ENCODE measurements around the gene MBOAT7. TPM values are rescaled to one million over a fixed set of nuclear protein-coding genes. Genes with fewer than 3 reads are reported as not detected.

The MBOAT7 gene
- total and polyA plus RNA-seq, 11 donors, result 9.8 to 37.3 (median 19.6) TPM

DNA sequence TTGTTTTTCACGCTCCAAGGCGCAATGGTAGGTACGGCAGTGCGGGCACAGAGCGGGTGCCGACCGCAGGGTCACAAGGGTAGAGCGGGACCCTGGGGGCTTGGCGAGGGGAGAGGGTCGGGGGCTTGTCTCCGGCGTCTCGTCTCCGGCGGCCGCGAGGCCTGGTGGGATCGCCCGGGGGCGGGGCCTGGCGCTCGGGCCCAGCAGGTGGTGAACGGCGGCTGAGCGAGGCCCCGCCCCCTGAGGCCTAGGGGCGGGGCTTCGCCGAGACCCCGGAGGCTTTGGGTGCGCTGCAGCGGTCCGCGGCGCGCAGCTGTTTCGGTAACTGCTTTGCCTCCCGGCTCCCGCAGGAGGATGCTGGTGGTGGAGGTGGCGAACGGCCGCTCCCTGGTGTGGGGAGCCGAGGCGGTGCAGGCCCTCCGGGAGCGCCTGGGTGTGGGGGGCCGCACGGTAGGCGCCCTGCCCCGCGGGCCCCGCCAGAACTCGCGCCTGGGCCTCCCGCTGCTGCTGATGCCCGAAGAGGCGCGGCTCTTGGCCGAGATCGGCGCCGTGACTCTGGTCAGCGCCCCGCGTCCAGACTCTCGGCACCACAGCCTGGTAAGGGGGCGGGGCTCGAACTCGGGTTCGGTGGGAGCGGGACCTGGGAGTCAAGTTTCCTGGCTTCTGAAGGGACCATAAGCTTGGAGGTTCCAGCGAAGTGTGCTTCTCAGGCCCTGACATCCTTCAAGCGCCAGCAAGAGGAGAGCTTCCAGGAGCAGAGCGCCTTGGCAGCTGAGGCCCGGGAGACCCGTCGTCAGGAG lies 1.8 kb upstream of the MBOAT7 start, which contains the start of gene TSEN34:
Gene TSEN34, plus strand, starts transcription at position 298 of the 800 bp plus-strand sequence. Its CDS starts 57 bp downstream, at position 355.
- WGBS, 4 donors, result 1% methylated on average over 16 to 77 of the region's 77 CpGs
- Histone ChIP-seq H3K27ac (peak within 1 kb of the TSS; percentile 88 to 100 (median 98)), H3K36me3 (peaks cover 0 to 33% (median 21%) of the 10 kb centered on the region in 9 donors), H3K4me1 (peaks cover 0 to 23% (median 17%) of the 10 kb centered on the region in 12 donors), H3K9me3 (no peaks in the 10 kb centered on the region), H3K4me3 (peak within 1 kb of the TSS; percentile 68 to 92 (median 86)), H3K27me3 (no peaks in the 10 kb centered on the region)
- intact Hi-C loops (cut with DNase I), result loop anchor here in 4 of 10 donors (1.0 to 5.0 kb wide), 2 partner anchors 9 to 324 kb away; partner anchors contain the start of genes RPS9 (in 3 of the 4) and MYADM (in 1 of the 4)
- DNase-seq, result peak; percentile 90 to 94 (median 91)
- TF ChIP-seq, protein P1, sequence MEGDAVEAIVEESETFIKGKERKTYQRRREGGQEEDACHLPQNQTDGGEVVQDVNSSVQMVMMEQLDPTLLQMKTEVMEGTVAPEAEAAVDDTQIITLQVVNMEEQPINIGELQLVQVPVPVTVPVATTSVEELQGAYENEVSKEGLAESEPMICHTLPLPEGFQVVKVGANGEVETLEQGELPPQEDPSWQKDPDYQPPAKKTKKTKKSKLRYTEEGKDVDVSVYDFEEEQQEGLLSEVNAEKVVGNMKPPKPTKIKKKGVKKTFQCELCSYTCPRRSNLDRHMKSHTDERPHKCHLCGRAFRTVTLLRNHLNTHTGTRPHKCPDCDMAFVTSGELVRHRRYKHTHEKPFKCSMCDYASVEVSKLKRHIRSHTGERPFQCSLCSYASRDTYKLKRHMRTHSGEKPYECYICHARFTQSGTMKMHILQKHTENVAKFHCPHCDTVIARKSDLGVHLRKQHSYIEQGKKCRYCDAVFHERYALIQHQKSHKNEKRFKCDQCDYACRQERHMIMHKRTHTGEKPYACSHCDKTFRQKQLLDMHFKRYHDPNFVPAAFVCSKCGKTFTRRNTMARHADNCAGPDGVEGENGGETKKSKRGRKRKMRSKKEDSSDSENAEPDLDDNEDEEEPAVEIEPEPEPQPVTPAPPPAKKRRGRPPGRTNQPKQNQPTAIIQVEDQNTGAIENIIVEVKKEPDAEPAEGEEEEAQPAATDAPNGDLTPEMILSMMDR (IDR thresholded peaks at IDR 0.05), result no peak
- TF ChIP-seq POLR2A (IDR thresholded peaks at IDR 0.05), result peak in 1 of 2 donors; percentile 56
- peak in 3 of 4 donors; percentile 25 to 54 (median 47) for ATAC-seq

DNA sequence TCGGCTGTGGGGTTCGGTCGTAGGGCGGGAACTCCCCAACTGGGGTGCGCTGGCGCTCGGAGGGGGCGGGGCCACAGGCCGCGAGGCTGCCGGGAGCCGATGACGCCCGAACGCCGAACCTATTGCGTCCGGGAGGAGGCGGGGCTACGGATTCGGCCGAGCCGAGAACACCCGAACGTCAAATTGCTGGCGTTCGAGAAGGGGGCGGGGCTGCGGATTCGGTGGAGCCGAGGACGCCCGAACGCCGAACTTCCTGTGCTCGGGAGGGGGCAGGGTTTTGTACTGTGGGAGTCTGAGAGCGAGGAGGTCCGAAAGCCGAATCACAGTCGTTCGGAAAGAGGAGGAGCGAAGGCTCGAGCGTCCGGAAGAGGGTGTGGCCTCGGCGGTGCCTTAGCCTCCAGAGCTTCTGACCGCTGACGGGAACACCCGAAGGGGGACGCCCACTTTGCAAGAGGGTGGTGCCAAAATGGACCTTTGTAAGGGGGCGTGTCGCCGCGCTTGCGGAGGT lies 1.2 kb upstream of the MBOAT7 start:
- TF ChIP-seq, protein P1 (IDR thresholded peaks at IDR 0.05), result peak in 1 of 12 donors; percentile 7
- no peak for TF ChIP-seq POLR2A (IDR thresholded peaks at IDR 0.05)
- WGBS, 4 donors, result 0 to 1% (median 0%) methylated on average over 13 to 56 of the region's 56 CpGs
- ATAC-seq (peak; percentile 78 to 83 (median 79)), DNase-seq (peak; percentile 99 to 100 (median 100))
- peaks cover 0 to 23% (median 17%) of the 10 kb centered on the region in 12 donors for H3K4me1 ChIP-seq
- H3K27ac ChIP-seq, result peak overlapping the region; percentile 88 to 100 (median 98)
- H3K27me3 ChIP-seq, result no peaks in the 10 kb centered on the region
- peak overlapping the region; percentile 68 to 92 (median 86) for H3K4me3 ChIP-seq
- H3K36me3 ChIP-seq, result peaks cover 0 to 33% (median 21%) of the 10 kb centered on the region in 9 donors
- H3K9me3 ChIP-seq, result no peaks in the 10 kb centered on the region
- intact Hi-C loops (cut with DNase I), result loop anchor here in 4 of 10 donors (1.0 to 5.0 kb wide), 3 partner anchors 10 to 323 kb away; partner anchors contain the start of genes RPS9 (in 3 of the 4), CNOT3 (in 1 of the 4) and MYADM (in 1 of the 4)

DNA sequence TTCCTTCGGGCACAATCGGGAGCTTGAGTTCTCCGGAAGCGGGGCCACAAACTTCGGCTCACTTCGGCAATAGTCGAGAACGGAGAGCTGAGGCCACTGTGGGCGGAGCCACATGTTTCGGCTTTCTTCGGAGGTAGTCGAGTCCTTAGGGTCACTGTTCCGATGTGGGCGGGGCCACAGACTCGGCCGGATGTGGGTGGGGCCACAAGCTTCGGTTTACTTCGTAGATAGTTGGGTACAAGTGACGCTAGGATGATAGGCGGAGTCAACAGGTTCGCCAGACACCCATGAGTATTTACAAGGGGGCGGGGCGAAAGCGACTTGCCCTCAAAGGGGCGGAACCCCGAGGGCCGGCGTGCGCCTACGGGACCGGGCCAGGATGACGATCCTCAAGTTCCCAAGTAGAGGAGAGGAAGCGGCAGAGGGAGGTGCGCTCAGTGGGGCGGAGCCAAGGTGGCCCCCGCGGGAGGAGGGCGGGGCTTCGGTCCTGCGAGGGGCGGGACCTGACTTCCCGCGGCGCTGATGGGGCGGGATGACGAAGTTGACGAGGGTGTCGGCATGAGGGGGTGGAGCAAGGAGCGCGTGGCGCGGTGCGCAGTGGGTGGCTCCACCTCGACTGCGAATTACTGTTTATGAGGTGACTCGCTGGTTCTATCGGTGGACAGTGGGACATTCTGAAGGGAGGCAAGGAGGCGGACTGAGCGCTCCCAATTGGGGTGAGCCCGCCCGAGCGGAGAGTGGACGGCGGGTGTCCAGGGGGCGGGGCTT lies 539 bp upstream of the MBOAT7 start:
- intact Hi-C loops (cut with DNase I), result loop anchor here in 3 of 10 donors (1.0 to 5.0 kb wide), 3 partner anchors 21 to 323 kb away; partner anchors contain the start of genes CNOT3 (in 1 of the 3) and MYADM (in 1 of the 3)
- peaks cover 0 to 23% (median 17%) of the 10 kb centered on the region in 12 donors for H3K4me1 ChIP-seq
- H3K36me3 ChIP-seq, result peaks cover 0 to 28% (median 21%) of the 10 kb centered on the region in 9 donors
- no peaks in the 10 kb centered on the region for H3K9me3 ChIP-seq
- WGBS, 4 donors, result 0 to 1% (median 0%) methylated on average over 26 to 65 of the region's 65 CpGs
- H3K4me3 ChIP-seq, result peak overlapping the region; percentile 68 to 92 (median 86)
- ATAC-seq (peak; percentile 79 to 84 (median 82)), DNase-seq (peak; percentile 100)
- H3K27me3 ChIP-seq, result no peaks in the 10 kb centered on the region
- peak in 1 of 2 donors; percentile 44 for TF ChIP-seq POLR2A (IDR thresholded peaks at IDR 0.05)
- TF ChIP-seq, protein P1 (IDR thresholded peaks at IDR 0.05), result no peak
- H3K27ac ChIP-seq, result peak overlapping the region; percentile 88 to 100 (median 98)
